HG03135 (cell line): ENCODE results near the gene DNAH14.
"Not testable (repeated sequence)": the region's sequence is repeated elsewhere in the genome, so short reads cannot be mapped to it uniquely, and the experiment has no call there.

ENCODE experiments used
- ATAC-seq: cut with Tn5 transposase; IDR thresholded peaks from one replicate; pipeline ENCODE4 v1.9.1; 2021; ENCODE audit warnings: mild to moderate bottlenecking, moderate library complexity; ENCODE audit not compliant: unreplicated experiment

DNAH14 gene

GRCh38 chr1:225146478-225146877, 217.0 kb downstream of the DNAH14 start:
- ATAC-seq = no peak

GRCh38 chr1:225147791-225148190, 218.3 kb downstream of the DNAH14 start:
- ATAC-seq = not testable (repeated sequence)

- no peak for ATAC-seq
These were observed 222.6 kb downstream of the DNAH14 start for GRCh38 chr1:225152061-225152460.

- ATAC-seq = no peak
These were observed 226.1 kb downstream of the DNAH14 start for GRCh38 chr1:225155555-225155954.

GRCh38 chr1:225156254-225156653, 226.8 kb downstream of the DNAH14 start:
- ATAC-seq = no peak

GRCh38 chr1:225158291-225158690, 228.8 kb downstream of the DNAH14 start:
- ATAC-seq = no peak

- no peak for ATAC-seq
These were observed 230.3 kb downstream of the DNAH14 start for GRCh38 chr1:225159793-225160192.

GRCh38 chr1:225177409-225177808, 247.9 kb downstream of the DNAH14 start:
- not testable (repeated sequence) for ATAC-seq

- ATAC-seq = no peak
These were observed 250.2 kb downstream of the DNAH14 start for GRCh38 chr1:225179686-225180085.

- ATAC-seq = no peak
These were observed 253.2 kb downstream of the DNAH14 start for GRCh38 chr1:225182716-225183115.

- ATAC-seq = no peak
These were observed 261.8 kb downstream of the DNAH14 start for GRCh38 chr1:225191199-225191753.

- ATAC-seq = no peak
These were observed 272.0 kb downstream of the DNAH14 start for GRCh38 chr1:225201447-225201846.

GRCh38 chr1:225207791-225208190, 278.3 kb downstream of the DNAH14 start:
- ATAC-seq = no peak

GRCh38 chr1:225209153-225209552, 279.7 kb downstream of the DNAH14 start:
- no peak for ATAC-seq

- not testable (repeated sequence) for ATAC-seq
These were observed 280.7 kb downstream of the DNAH14 start for GRCh38 chr1:225210180-225210579.

- ATAC-seq = not testable (repeated sequence)
These were observed 282.4 kb downstream of the DNAH14 start for GRCh38 chr1:225211694-225212442.

- ATAC-seq = no peak
These were observed 294.8 kb downstream of the DNAH14 start for GRCh38 chr1:225224287-225224686.

GRCh38 chr1:225225681-225226080, 296.2 kb downstream of the DNAH14 start:
- no peak for ATAC-seq

- no peak for ATAC-seq
These were observed 299.4 kb downstream of the DNAH14 start for GRCh38 chr1:225228871-225229303.

- ATAC-seq = not testable (repeated sequence)
These were observed 300.0 kb downstream of the DNAH14 start for GRCh38 chr1:225229429-225229828.

GRCh38 chr1:225230483-225230882, 301.0 kb downstream of the DNAH14 start:
- no peak for ATAC-seq

GRCh38 chr1:225232930-225233329, 303.5 kb downstream of the DNAH14 start:
- ATAC-seq = not testable (repeated sequence)
